OCI-LY3 (cell line): ENCODE results near the gene PFKFB4.

Experiments
- CTCF ChIP-seq: fragments of 200-600, 300-600 bp; sonication (generic); IDR thresholded peaks from 2 replicates; pipeline ENCODE4 v1.5.1; 2014; ENCODE audit warnings: antibody characterized with exemption, low read length, low read depth
- EZH2phosphoT487 ChIP-seq: fragments of 200-600 bp; shearing (Covaris generic); IDR thresholded peaks from 2 replicates; pipeline ENCODE4 v1.6.1; 2018; ENCODE audit warnings: antibody characterized with exemption, mixed run types, low read depth

DNA sequence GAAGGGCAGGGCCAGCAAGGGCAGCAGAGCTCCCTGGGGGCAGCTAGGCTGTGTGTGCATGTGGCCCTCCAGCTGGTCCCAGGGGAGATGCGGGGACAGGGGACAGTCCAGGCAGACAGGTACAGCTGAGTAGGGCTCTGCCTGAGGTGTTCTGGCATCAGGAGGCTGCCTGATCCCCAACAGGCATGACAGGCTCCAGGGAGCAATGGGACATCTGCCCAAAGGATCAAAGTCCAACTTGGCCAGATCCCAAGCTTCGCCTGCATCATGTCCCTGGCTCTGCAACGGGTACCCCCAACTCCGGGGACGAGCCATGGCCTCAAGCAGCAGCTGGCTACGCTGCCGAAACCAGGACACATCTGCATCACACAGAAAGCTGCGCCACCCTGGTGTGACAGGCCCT is 88.3 kb downstream of the PFKFB4 start:
- TF ChIP-seq CTCF, result no peak
- TF ChIP-seq EZH2phosphoT487, result no peak
